ENCODE results near the gene U2AF1L4.

Gene U2AF1L4

GRCh38 chr19:35715981-35716800 is 29.0 kb downstream of the U2AF1L4 start (continued):
- TF ChIP-seq ZNF148 (tag by site-specific recombination; IDR thresholded peaks at IDR 0.05; ENCODE audit: borderline replicate concordance) (peak; percentile 45; the same call in 1 of the 2 replicates), ZNF133 (tag by site-specific recombination; IDR thresholded peaks at IDR 0.05) (no peak), ZNF704 (tag by site-specific recombination; IDR thresholded peaks at IDR 0.05) (no peak), ZNF670 (tag by site-specific recombination; IDR thresholded peaks at IDR 0.05; ENCODE audit: low read depth) (no peak), ZNF600 (tag by site-specific recombination; IDR thresholded peaks at IDR 0.05) (peak; percentile 29; the same call in 1 of the 2 replicates), ZNF350 (tag by site-specific recombination; IDR thresholded peaks at IDR 0.05) (no peak), ZNF248 (tag by site-specific recombination; IDR thresholded peaks at IDR 0.05) (no peak), ZNF335 (tag by site-specific recombination; conservative IDR thresholded peaks at IDR 0.05) (no peak), ZSCAN30 (tag by site-specific recombination; IDR thresholded peaks at IDR 0.05) (no peak), ZNF561 (tag by site-specific recombination; IDR thresholded peaks at IDR 0.05; ENCODE audit: borderline replicate concordance) (no peak), ZNF324 (tag by site-specific recombination; IDR thresholded peaks at IDR 0.05) (no peak), ZNF747 (tag by site-specific recombination; IDR thresholded peaks at IDR 0.05) (0 out of 2 replicates have a peak, but pooled peaks have one; percentile 23), GLI4 (tag by site-specific recombination; IDR thresholded peaks at IDR 0.05) (no peak), ZNF645 (tag by site-specific recombination; IDR thresholded peaks at IDR 0.05) (0 out of 2 replicates have a peak, but pooled peaks have one; percentile 19), KLF8 (tag by site-specific recombination; IDR thresholded peaks at IDR 0.05) (no peak), ZBTB11 (tag by site-specific recombination; conservative IDR thresholded peaks at IDR 0.05; ENCODE audit: low read depth) (no peak), ZNF830 (tag by site-specific recombination; IDR thresholded peaks at IDR 0.05; ENCODE audit: low read depth) (no peak)

GRCh38 chr19:35715355-35715809 is 29.8 kb downstream of the U2AF1L4 start:
- peak overlapping the region; percentile 93; the same call in 1 of the 2 replicates for H3K27ac ChIP-seq (ENCODE audit: extremely low read depth, low read depth, low read length)
- ChIA-PET POLR2A (interaction anchor here (1.0 to 1.1 kb wide), 3 partner anchors 8 to 154 kb away, joined by 3 to 6 read pairs (median 4); no protein-coding TSS in a partner anchor), CTCF (interaction anchor here (0.6 to 6.0 kb wide), 15 partner anchors 11 to 362 kb away, joined by 3 to 119 read pairs (median 4); partner anchors contain the start of genes LIN37 and ZBTB32)
- no peaks in the 10 kb centered on the region for H3K9me3 ChIP-seq (ENCODE audit: control insufficient read depth, insufficient read depth, low read depth, low read length)
- H3K36me3 ChIP-seq (ENCODE audit: control insufficient read depth in 2 of 2, insufficient read depth in 1 of 2, low read length in 2 of 2) = peaks cover 9 to 13% of the 10 kb centered on the region in 2 experiments
- H3K4me3 ChIP-seq (ENCODE audit: low read depth, low read length) = no peak overlapping the region
- H3K4me1 ChIP-seq (ENCODE audit: control insufficient read depth, insufficient read depth, low read length) = peaks cover 23% of the 10 kb centered on the region
- TF ChIP-seq ZNF501 (tag by site-specific recombination; IDR thresholded peaks at IDR 0.05) = no peak
- no peak for TF ChIP-seq ZNF76 (tag by site-specific recombination; IDR thresholded peaks at IDR 0.05; ENCODE audit: borderline replicate concordance, low read depth)
- TF ChIP-seq HIC1 (tag by site-specific recombination; IDR thresholded peaks at IDR 0.05) = 0 out of 2 replicates have a peak, but pooled peaks have one; percentile 24
- no peak for TF ChIP-seq ZNF776 (tag by site-specific recombination; IDR thresholded peaks at IDR 0.05; ENCODE audit: borderline replicate concordance)
- TF ChIP-seq SP2 (tag by site-specific recombination; IDR thresholded peaks at IDR 0.05) = no peak
- no peak for TF ChIP-seq ZNF529 (tag by site-specific recombination; IDR thresholded peaks at IDR 0.05; ENCODE audit: insufficient replicate concordance)
- TF ChIP-seq ZIC2 (tag by site-specific recombination; IDR thresholded peaks at IDR 0.05) = peak; percentile 98
- no peak for TF ChIP-seq ZNF514 (tag by site-specific recombination; IDR thresholded peaks at IDR 0.05)

Measured in HEK293 (cell line).